ENCODE results near the gene ANKS1B. TPM values are rescaled to one million over a fixed set of nuclear protein-coding genes. Genes with fewer than 3 reads are reported as not detected.

ANKS1B gene
- total and polyA plus RNA-seq, 4 donors, result 0.03 to 3.4 (median 0.53) TPM

DNA sequence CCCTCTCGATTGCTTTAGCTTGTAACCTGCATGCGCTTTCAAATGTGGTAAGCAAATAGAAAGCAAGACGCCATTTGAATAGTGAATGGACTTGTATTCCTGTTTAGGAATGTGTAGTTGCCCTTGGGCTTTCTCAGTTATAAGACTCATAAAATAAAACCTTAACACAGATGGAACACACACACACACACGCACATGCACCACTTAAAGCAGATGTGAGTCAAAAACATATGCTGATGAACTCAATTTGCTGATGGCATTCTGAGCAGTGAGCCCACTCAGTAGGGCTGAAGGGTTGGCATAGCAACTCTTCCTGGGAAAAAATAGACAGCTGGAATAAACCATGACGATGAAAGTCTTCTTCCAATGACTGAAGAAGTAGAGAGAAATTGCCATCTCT is 979.1 kb downstream of the ANKS1B start:
- WGBS, result 78% methylated on average over 5 of the region's 5 CpGs
- TF ChIP-seq FOXA2 (IDR thresholded peaks at IDR 0.05) (no peak), YY1 (IDR thresholded peaks at IDR 0.05) (no peak), FOXA1 (IDR thresholded peaks at IDR 0.05) (no peak), GABPA (IDR thresholded peaks at IDR 0.05 in 1 of 2, conservative IDR thresholded peaks at IDR 0.05 in 1 of 2) (no peak), TAF1 (conservative IDR thresholded peaks at IDR 0.05) (no peak), HNF4A (conservative IDR thresholded peaks at IDR 0.05) (no peak), SP1 (IDR thresholded peaks at IDR 0.05) (no peak), EGR1 (IDR thresholded peaks at IDR 0.05; ENCODE audit: low read depth in 2 of 2) (no peak), HNF4G (IDR thresholded peaks at IDR 0.05) (no peak)
- TF ChIP-seq, protein P1, sequence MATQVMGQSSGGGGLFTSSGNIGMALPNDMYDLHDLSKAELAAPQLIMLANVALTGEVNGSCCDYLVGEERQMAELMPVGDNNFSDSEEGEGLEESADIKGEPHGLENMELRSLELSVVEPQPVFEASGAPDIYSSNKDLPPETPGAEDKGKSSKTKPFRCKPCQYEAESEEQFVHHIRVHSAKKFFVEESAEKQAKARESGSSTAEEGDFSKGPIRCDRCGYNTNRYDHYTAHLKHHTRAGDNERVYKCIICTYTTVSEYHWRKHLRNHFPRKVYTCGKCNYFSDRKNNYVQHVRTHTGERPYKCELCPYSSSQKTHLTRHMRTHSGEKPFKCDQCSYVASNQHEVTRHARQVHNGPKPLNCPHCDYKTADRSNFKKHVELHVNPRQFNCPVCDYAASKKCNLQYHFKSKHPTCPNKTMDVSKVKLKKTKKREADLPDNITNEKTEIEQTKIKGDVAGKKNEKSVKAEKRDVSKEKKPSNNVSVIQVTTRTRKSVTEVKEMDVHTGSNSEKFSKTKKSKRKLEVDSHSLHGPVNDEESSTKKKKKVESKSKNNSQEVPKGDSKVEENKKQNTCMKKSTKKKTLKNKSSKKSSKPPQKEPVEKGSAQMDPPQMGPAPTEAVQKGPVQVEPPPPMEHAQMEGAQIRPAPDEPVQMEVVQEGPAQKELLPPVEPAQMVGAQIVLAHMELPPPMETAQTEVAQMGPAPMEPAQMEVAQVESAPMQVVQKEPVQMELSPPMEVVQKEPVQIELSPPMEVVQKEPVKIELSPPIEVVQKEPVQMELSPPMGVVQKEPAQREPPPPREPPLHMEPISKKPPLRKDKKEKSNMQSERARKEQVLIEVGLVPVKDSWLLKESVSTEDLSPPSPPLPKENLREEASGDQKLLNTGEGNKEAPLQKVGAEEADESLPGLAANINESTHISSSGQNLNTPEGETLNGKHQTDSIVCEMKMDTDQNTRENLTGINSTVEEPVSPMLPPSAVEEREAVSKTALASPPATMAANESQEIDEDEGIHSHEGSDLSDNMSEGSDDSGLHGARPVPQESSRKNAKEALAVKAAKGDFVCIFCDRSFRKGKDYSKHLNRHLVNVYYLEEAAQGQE (IDR thresholded peaks at IDR 0.05), result no peak
- TF ChIP-seq, protein P2, sequence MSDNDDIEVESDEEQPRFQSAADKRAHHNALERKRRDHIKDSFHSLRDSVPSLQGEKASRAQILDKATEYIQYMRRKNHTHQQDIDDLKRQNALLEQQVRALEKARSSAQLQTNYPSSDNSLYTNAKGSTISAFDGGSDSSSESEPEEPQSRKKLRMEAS (IDR thresholded peaks at IDR 0.05), result no peak

DNA sequence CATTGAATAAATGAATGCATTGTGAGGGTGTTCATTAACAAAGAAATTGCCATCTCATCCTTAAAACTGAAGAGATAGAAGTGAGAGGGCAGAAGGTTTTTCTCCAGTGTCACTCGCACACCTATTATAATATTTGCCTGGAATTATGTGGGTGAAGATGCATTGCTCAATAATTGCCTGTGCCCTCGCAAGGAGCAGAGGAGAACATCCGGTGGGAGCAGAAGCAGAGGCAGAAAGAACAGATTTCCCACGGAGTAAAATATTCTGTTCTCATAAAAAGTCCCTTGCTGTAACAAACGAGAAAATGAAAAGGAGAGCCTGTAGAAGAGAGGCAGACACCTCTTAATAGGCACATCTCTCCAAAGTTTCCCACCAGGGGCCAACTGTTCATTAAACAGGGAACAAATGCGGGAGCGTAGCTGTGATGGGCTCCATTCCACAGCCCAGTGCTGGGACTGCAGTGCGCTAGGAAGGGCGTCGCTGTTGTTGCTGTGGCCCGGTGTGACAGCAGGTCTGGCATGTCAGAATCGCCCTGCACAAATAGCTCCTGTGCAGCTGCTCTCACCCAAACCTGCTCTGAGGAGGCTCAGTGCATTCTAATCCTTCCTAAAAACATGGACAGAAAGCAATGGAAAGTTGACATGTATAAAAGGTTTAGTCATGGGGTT is 979.8 kb downstream of the ANKS1B start:
- H3K4me1 ChIP-seq (ENCODE audit: control insufficient read depth in 4 of 4, insufficient read depth in 4 of 4, low read length in 3 of 4), result no peaks in the 10 kb centered on the region
- no peak for DNase-seq (ENCODE audit: low spot score)
- no peaks in the 10 kb centered on the region for H3K9me3 ChIP-seq (ENCODE audit: control insufficient read depth in 4 of 4, low read length in 3 of 4)
- no peak overlapping the region for H3K4me3 ChIP-seq (ENCODE audit: low read depth in 1 of 3, low read length in 3 of 3)
- TF ChIP-seq NR2F2 (IDR thresholded peaks at IDR 0.05) (no peak), EGR1 (IDR thresholded peaks at IDR 0.05; ENCODE audit: low read depth in 2 of 2) (no peak), JUND (IDR thresholded peaks at IDR 0.05) (no peak), TAF1 (conservative IDR thresholded peaks at IDR 0.05) (no peak), HNF4A (conservative IDR thresholded peaks at IDR 0.05) (no peak), FOXA2 (IDR thresholded peaks at IDR 0.05) (no peak), RXRA (IDR thresholded peaks at IDR 0.05) (no peak), HNF4G (IDR thresholded peaks at IDR 0.05) (no peak), FOXA1 (IDR thresholded peaks at IDR 0.05) (no peak), RAD21 (IDR thresholded peaks at IDR 0.05) (no peak), GABPA (IDR thresholded peaks at IDR 0.05 in 1 of 2, conservative IDR thresholded peaks at IDR 0.05 in 1 of 2) (no peak), SP1 (IDR thresholded peaks at IDR 0.05) (no peak)
- TF ChIP-seq, protein P1 (IDR thresholded peaks at IDR 0.05), result no peak
- TF ChIP-seq, protein P2 (IDR thresholded peaks at IDR 0.05), result no peak
- TF ChIP-seq, protein P3, sequence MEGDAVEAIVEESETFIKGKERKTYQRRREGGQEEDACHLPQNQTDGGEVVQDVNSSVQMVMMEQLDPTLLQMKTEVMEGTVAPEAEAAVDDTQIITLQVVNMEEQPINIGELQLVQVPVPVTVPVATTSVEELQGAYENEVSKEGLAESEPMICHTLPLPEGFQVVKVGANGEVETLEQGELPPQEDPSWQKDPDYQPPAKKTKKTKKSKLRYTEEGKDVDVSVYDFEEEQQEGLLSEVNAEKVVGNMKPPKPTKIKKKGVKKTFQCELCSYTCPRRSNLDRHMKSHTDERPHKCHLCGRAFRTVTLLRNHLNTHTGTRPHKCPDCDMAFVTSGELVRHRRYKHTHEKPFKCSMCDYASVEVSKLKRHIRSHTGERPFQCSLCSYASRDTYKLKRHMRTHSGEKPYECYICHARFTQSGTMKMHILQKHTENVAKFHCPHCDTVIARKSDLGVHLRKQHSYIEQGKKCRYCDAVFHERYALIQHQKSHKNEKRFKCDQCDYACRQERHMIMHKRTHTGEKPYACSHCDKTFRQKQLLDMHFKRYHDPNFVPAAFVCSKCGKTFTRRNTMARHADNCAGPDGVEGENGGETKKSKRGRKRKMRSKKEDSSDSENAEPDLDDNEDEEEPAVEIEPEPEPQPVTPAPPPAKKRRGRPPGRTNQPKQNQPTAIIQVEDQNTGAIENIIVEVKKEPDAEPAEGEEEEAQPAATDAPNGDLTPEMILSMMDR (IDR thresholded peaks at IDR 0.05; ENCODE audit: low read depth, low read length, missing input control), result no peak
- TF ChIP-seq, protein P4, sequence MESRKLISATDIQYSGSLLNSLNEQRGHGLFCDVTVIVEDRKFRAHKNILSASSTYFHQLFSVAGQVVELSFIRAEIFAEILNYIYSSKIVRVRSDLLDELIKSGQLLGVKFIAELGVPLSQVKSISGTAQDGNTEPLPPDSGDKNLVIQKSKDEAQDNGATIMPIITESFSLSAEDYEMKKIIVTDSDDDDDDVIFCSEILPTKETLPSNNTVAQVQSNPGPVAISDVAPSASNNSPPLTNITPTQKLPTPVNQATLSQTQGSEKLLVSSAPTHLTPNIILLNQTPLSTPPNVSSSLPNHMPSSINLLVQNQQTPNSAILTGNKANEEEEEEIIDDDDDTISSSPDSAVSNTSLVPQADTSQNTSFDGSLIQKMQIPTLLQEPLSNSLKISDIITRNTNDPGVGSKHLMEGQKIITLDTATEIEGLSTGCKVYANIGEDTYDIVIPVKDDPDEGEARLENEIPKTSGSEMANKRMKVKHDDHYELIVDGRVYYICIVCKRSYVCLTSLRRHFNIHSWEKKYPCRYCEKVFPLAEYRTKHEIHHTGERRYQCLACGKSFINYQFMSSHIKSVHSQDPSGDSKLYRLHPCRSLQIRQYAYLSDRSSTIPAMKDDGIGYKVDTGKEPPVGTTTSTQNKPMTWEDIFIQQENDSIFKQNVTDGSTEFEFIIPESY (IDR thresholded peaks at IDR 0.05), result no peak
- TF ChIP-seq, protein P5, sequence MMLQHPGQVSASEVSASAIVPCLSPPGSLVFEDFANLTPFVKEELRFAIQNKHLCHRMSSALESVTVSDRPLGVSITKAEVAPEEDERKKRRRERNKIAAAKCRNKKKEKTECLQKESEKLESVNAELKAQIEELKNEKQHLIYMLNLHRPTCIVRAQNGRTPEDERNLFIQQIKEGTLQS (IDR thresholded peaks at IDR 0.05), result no peak
- H3K9ac ChIP-seq (ENCODE audit: low read depth in 1 of 2, low read length in 2 of 2), result no peak overlapping the region
- H3K36me3 ChIP-seq (ENCODE audit: control insufficient read depth in 4 of 4, insufficient read depth in 3 of 4, low read depth in 1 of 4, low read length in 3 of 4), result no peaks in the 10 kb centered on the region
- H3K27me3 ChIP-seq (ENCODE audit: control insufficient read depth in 4 of 4, insufficient read depth in 4 of 4, low read length in 3 of 4), result peaks cover 0 to 6% (median 2%) of the 10 kb centered on the region in 4 donors
- 82% methylated on average over 12 of the region's 12 CpGs for WGBS
- no peak overlapping the region for H3K27ac ChIP-seq (ENCODE audit: low read depth in 1 of 2, low read length in 2 of 2)

More for the DNA sequence above, 979.1 kb downstream of the ANKS1B start:
- Histone ChIP-seq H3K27me3 (ENCODE audit: control insufficient read depth in 4 of 4, insufficient read depth in 4 of 4, low read length in 3 of 4) (peaks cover 0 to 6% (median 2%) of the 10 kb centered on the region in 4 donors), H3K9ac (ENCODE audit: low read depth in 1 of 2, low read length in 2 of 2) (no peak overlapping the region), H3K4me3 (ENCODE audit: low read depth in 1 of 3, low read length in 3 of 3) (no peak overlapping the region), H3K36me3 (ENCODE audit: control insufficient read depth in 4 of 4, insufficient read depth in 3 of 4, low read depth in 1 of 4, low read length in 3 of 4) (no peaks in the 10 kb centered on the region), H3K27ac (ENCODE audit: low read depth in 1 of 2, low read length in 2 of 2) (no peak overlapping the region), H3K9me3 (ENCODE audit: control insufficient read depth in 4 of 4, low read length in 3 of 4) (no peaks in the 10 kb centered on the region), H3K4me1 (ENCODE audit: control insufficient read depth in 4 of 4, insufficient read depth in 4 of 4, low read length in 3 of 4) (no peaks in the 10 kb centered on the region)
- no peak for DNase-seq (ENCODE audit: low spot score)
